K562 (cell line): ENCODE results near the gene DDX41. TPM values are rescaled to one million over a fixed set of nuclear protein-coding genes. Genes with fewer than 3 reads are reported as not detected.

Source experiments
- ATF6 ChIP-seq: sonication (generic); formaldehyde crosslinking; IDR thresholded peaks from 2 replicates; pipeline ENCODE4 v1.4.0; 2020; ENCODE audit warnings: mild to moderate bottlenecking, missing genetic modification reagents
- BRCA1 ChIP-seq, 2 experiments: fragments of 450-650 bp in 1 of 2; sonication (generic) in 1 of 2; formaldehyde crosslinking in 1 of 2; IDR thresholded peaks; 2 replicates each; pipeline versions ENCODE4 v1.5.0 to v1.6.1; 2017 to 2020; ENCODE audit warnings: mild to moderate bottlenecking in 1 of 2, missing genetic modification reagents in 1 of 2
- CCAR2 ChIP-seq: fragments of 200-400 bp; formaldehyde crosslinking; IDR thresholded peaks from 2 replicates; pipeline ENCODE4 v1.6.1; 2017; ENCODE audit warnings: mild to moderate bottlenecking, low read depth, low read length
- CSDE1 ChIP-seq, 2 experiments: fragments of 450-650 bp; IDR thresholded peaks; 2 replicates each; pipeline ENCODE4 v1.6.1; 2016; ENCODE audit warnings: mild to moderate bottlenecking in 1 of 2
- CTBP1 ChIP-seq: fragments of 450-650 bp; IDR thresholded peaks from 2 replicates; pipeline ENCODE4 v1.6.1; 2016; ENCODE audit warnings: borderline replicate concordance
- DLX4 ChIP-seq: fragments of 250-450 bp; sonication (Bioruptor Pico); IDR thresholded peaks from 2 replicates; pipeline ENCODE4 v1.6.1; 2021; ENCODE audit warnings: mild to moderate bottlenecking
- ELF4 ChIP-seq: fragments of 450-650 bp; formaldehyde crosslinking; IDR thresholded peaks from 2 replicates; pipeline ENCODE4 v1.4.0; 2022; ENCODE audit warnings: missing genetic modification characterization
- ETS2 ChIP-seq: IDR thresholded peaks from 2 replicates; pipeline ENCODE4 v1.6.1; 2016; ENCODE audit warnings: borderline replicate concordance, missing genetic modification characterization, mild to moderate bottlenecking, moderate library complexity, missing compliant biosample characterization; ENCODE audit not compliant: poor library complexity, severe bottlenecking
- ETV1 ChIP-seq: fragments of 450-650 bp; conservative IDR thresholded peaks from 2 replicates; pipeline ENCODE4 v1.6.1; 2016; ENCODE audit warnings: missing genetic modification characterization, control low read depth, low read depth, missing compliant biosample characterization
- HBP1 ChIP-seq: fragments of 450-650 bp; formaldehyde crosslinking; IDR thresholded peaks from 2 replicates; pipeline ENCODE4 v1.4.0; 2022; ENCODE audit warnings: missing genetic modification characterization
- KLF6 ChIP-seq: fragments of 250-450 bp; sonication (Bioruptor Pico); IDR thresholded peaks from 2 replicates; pipeline ENCODE4 v1.4.0; 2020; ENCODE audit warnings: mild to moderate bottlenecking, moderate library complexity, borderline replicate concordance
- MTA1 ChIP-seq: fragments of 450-650 bp; IDR thresholded peaks from 2 replicates; pipeline ENCODE4 v1.6.1; 2017; ENCODE audit warnings: borderline replicate concordance
- PHF20 ChIP-seq: fragments of 450-650 bp; IDR thresholded peaks from 2 replicates; pipeline ENCODE4 v1.6.1; 2018; ENCODE audit not compliant: partially characterized antibody
- RBBP5 ChIP-seq: fragments of 200-600 bp; sonication (generic); IDR thresholded peaks from 2 replicates; pipeline ENCODE4 v1.6.1; 2012; ENCODE audit warnings: borderline replicate concordance, mild to moderate bottlenecking, low read length, control low read depth, inconsistent platforms; ENCODE audit not compliant: insufficient read depth, poor library complexity, severe bottlenecking
- RBM17 ChIP-seq: fragments of 200-400 bp; formaldehyde crosslinking; IDR thresholded peaks from 2 replicates; pipeline ENCODE4 v1.6.1; 2017; ENCODE audit warnings: low read depth, mild to moderate bottlenecking, low read length, borderline replicate concordance
- SMAD3 ChIP-seq: fragments of 450-650 bp; formaldehyde crosslinking; conservative IDR thresholded peaks from 2 replicates; pipeline ENCODE4 v1.4.0; 2020; ENCODE audit warnings: mild to moderate bottlenecking
- TSC22D4 ChIP-seq: fragments of 450-650 bp; IDR thresholded peaks from 2 replicates; pipeline ENCODE4 v1.6.1; 2016; ENCODE audit warnings: missing genetic modification characterization, missing biosample characterization, control low read depth
- ZBTB49 ChIP-seq: sonication (generic); formaldehyde crosslinking; IDR thresholded peaks from 2 replicates; pipeline ENCODE4 v1.8.0; 2022; ENCODE audit warnings: missing genetic modification reagents, mild to moderate bottlenecking, borderline replicate concordance
- ZNF212 ChIP-seq: fragments of 450-650 bp; formaldehyde crosslinking; IDR thresholded peaks from 2 replicates; pipeline ENCODE4 v1.4.0; 2020; ENCODE audit warnings: mild to moderate bottlenecking
- ZNF280B ChIP-seq: fragments of 250-450 bp; sonication (Bioruptor Pico); IDR thresholded peaks from 2 replicates; pipeline ENCODE4 v1.5.1; 2021; ENCODE audit warnings: mild to moderate bottlenecking
- polyA plus RNA-seq, 8 experiments: library from polyadenylated mRNA; depleted of rRNA in 4 of 8; stranded (reverse) in 5 of 8; unstranded in 3 of 8; fragments of >200 nt; fragmentation: Nextera tagmentation in 2 of 8; fragmentation: Illumina TruSeq in 1 of 8; extraction: Ambion mirVana in 2 of 8; extraction: Trizol in 1 of 8; gene quantifications; 2 replicates each; pipeline versions ENCODE4 v1.2.1 to v1.2.3, GENCODE V29; 2011 to 2014; ENCODE audit warnings: inconsistent platforms in 1 of 8, missing spikeins in 1 of 8
- total RNA-seq, 7 experiments: library from RNA; depleted of rRNA in 6 of 7; stranded (reverse); fragments of >200 nt in 6 of 7; fragmentation: Illumina TruSeq in 2 of 7; extraction: Trizol in 2 of 7; gene quantifications; 2 replicates each; pipeline versions ENCODE4 v1.2.1 to v1.2.3, GENCODE V29; 2011 to 2021; ENCODE audit warnings: low replicate concordance in 1 of 7

DDX41 gene
- total and polyA plus RNA-seq, 9 of the 15 experiments (the other 6 are each of a cell fraction or from before 2014, with no cell fraction given), result 38.2 to 284 (median 116) TPM

- TF ChIP-seq RBM17, result no peak
- no peak for TF ChIP-seq PHF20
- no peak for TF ChIP-seq ELF4
- TF ChIP-seq TSC22D4 (tag), result no peak
- TF ChIP-seq ETV1, result peak; percentile 73
- no peak for TF ChIP-seq ZNF212 (CRISPR knock-in tag)
- TF ChIP-seq ATF6, result no peak
- TF ChIP-seq RBBP5, result peak; percentile 42
- no peak for TF ChIP-seq ETS2 (tag)
- no peak for TF ChIP-seq SMAD3 (CRISPR knock-in tag)
- TF ChIP-seq DLX4 (CRISPR knock-in tag), result no peak
- TF ChIP-seq CSDE1 (IDR thresholded peaks at IDR 0.05), result no peak
- TF ChIP-seq ZNF280B (CRISPR knock-in tag), result no peak
- no peak for TF ChIP-seq ZBTB49
- TF ChIP-seq HBP1, result no peak
- peak; percentile 42; the same call in 1 of the 2 replicates for TF ChIP-seq CTBP1
- TF ChIP-seq MTA1, result no peak
- no peak for TF ChIP-seq BRCA1 (IDR thresholded peaks at IDR 0.05)
- TF ChIP-seq BRCA1 (CRISPR knock-in tag; IDR thresholded peaks at IDR 0.05), result no peak
- no peak for TF ChIP-seq KLF6
- no peak for TF ChIP-seq CCAR2
Observed at GRCh38 chr5:177557041-177557647, 40.4 kb upstream of the DDX41 start (continued).
